HCT116 (cell line): ENCODE measurements around the gene SEMA3F. TPM values are rescaled to one million over a fixed set of nuclear protein-coding genes. Genes with fewer than 3 reads are reported as not detected.

ENCODE experiments used
- ATAC-seq: fragments of 200-7000 bp; cut with Tn5 transposase; 2 replicates; pipeline ENCODE4 v1.9.1; 2020; ENCODE audit warnings: mild to moderate bottlenecking, moderate library complexity
- BruUV-seq: library from RNA; stranded (reverse); fragments of 400-500 nt; replicated peaks from 2 replicates; lab custom pipeline; 2021; lab: Mats Ljungman, UMichigan
- CTCF ChIA-PET: fragments of 300-600 bp; sonication (Branson Sonifier 250); formaldehyde crosslinking; loops from one replicate; lab custom pipeline; 2021; ENCODE audit warnings: antibody characterized with exemption; lab: Charles Lee
- POLR2A ChIA-PET: fragments of 300-600, 350-600 bp; sonication (Branson Sonifier 250); formaldehyde crosslinking; loops from one replicate; lab custom pipeline; 2021; ENCODE audit warnings: antibody characterized with exemption; lab: Charles Lee
- RAD21 ChIA-PET, 2 experiments: fragments of 300-600 bp; sonication (Branson Sonifier 250); formaldehyde crosslinking; loops; one replicate each; lab custom pipeline; 2023; ENCODE audit warnings: low total read pairs in 2 of 2; ENCODE audit not compliant: uncharacterized antibody in 2 of 2, unreplicated experiment in 2 of 2, low non-redundant PET in 1 of 2; lab: Charles Lee
- DNase-seq: peaks from one replicate; pipeline ENCODE4 v3.0.0-alpha.2; 2010; ENCODE audit warnings: low read depth, low spot score
- H2AFZ ChIP-seq: fragments of 200-600 bp; shearing (Covaris generic), sonication (generic); 2 replicates; pipeline ENCODE4 v1.6.1; 2017; ENCODE audit warnings: low read depth, mixed run types, mixed read lengths, antibody characterized with exemption, low read length; ENCODE audit not compliant: poor library complexity, severe bottlenecking
- H3K27ac ChIP-seq: 2 replicates; pipeline ENCODE4 v1.5.1; 2012; ENCODE audit warnings: low read depth, low read length
- H3K27me3 ChIP-seq: fragments of 200-600 bp; sonication (generic); 2 replicates; pipeline ENCODE4 v1.6.1; 2016; ENCODE audit warnings: mixed run types, low read length, mixed read lengths; ENCODE audit not compliant: insufficient read depth
- H3K36me3 ChIP-seq, 2 experiments: fragments of 200-500 bp in 1 of 2; fragments of 200-600 bp in 1 of 2; sonication (Bioruptor generic) in 1 of 2; sonication (generic) in 1 of 2; 2 replicates each; pipeline versions ENCODE4 v1.5.1 to v1.6.1; 2014 to 2016; ENCODE audit warnings: low read length in 2 of 2, inconsistent platforms in 1 of 2, mixed read lengths in 1 of 2, mixed run types in 1 of 2; ENCODE audit not compliant: insufficient read depth in 2 of 2, control insufficient read depth in 1 of 2
- H3K4me1 ChIP-seq, 2 experiments: fragments of 200-600 bp in 1 of 2; sonication (generic) in 1 of 2; 2 replicates each; pipeline versions ENCODE4 v1.5.1 to v1.6.1; 2012 to 2017; ENCODE audit warnings: low read length in 2 of 2, inconsistent platforms in 1 of 2, mild to moderate bottlenecking in 1 of 2, mixed read lengths in 1 of 2, mixed run types in 1 of 2, moderate library complexity in 1 of 2; ENCODE audit not compliant: insufficient read depth in 2 of 2, control insufficient read depth in 1 of 2
- H3K4me2 ChIP-seq: fragments of 200-600 bp; sonication (generic); 2 replicates; pipeline ENCODE4 v1.6.1; 2017; ENCODE audit warnings: mixed run types, low read length, mixed read lengths
- H3K4me3 ChIP-seq, 2 experiments: fragments of 200-600 bp in 1 of 2; sonication (generic) in 1 of 2; replicated peaks in 1 of 2; 2 replicates each; pipeline ENCODE4 v1.5.1; 2011 to 2016; ENCODE audit warnings: low read length in 2 of 2, control low read depth in 1 of 2, low read depth in 1 of 2, mild to moderate bottlenecking in 1 of 2, mixed read lengths in 1 of 2, mixed run types in 1 of 2
- H3K79me2 ChIP-seq: fragments of 200-600 bp; sonication (generic); 2 replicates; pipeline ENCODE4 v1.6.1; 2017; ENCODE audit warnings: mild to moderate bottlenecking, mixed run types, low read length, moderate library complexity, mixed read lengths; ENCODE audit not compliant: insufficient read depth
- H3K9ac ChIP-seq: fragments of 200-600 bp; sonication (generic); 2 replicates; pipeline ENCODE4 v1.6.1; 2016; ENCODE audit warnings: low read length, mixed read lengths
- H3K9me2 ChIP-seq: fragments of 200-600 bp; sonication (generic), shearing (Covaris generic); 2 replicates; pipeline ENCODE4 v1.6.1; 2017; ENCODE audit warnings: mixed run types, mild to moderate bottlenecking, moderate library complexity; ENCODE audit not compliant: insufficient read depth
- H3K9me3 ChIP-seq, 2 experiments: fragments of 200-500 bp in 1 of 2; fragments of 200-600 bp in 1 of 2; sonication (Bioruptor generic) in 1 of 2; sonication (generic) in 1 of 2; 2 replicates each; pipeline ENCODE4 v1.6.1; 2014 to 2017; ENCODE audit warnings: low read length in 2 of 2, mixed read lengths in 2 of 2, inconsistent platforms in 1 of 2, low read depth in 1 of 2, mild to moderate bottlenecking in 1 of 2, mixed run types in 1 of 2, moderate library complexity in 1 of 2; ENCODE audit not compliant: control insufficient read depth in 1 of 2, insufficient read depth in 1 of 2
- H4K20me1 ChIP-seq: fragments of 200-600 bp; sonication (generic), shearing (Covaris generic); 2 replicates; pipeline ENCODE4 v1.6.1; 2017; ENCODE audit warnings: mixed run types, mild to moderate bottlenecking, moderate library complexity; ENCODE audit not compliant: insufficient read depth
- ELF1 ChIP-seq: IDR thresholded peaks from 2 replicates; pipeline ENCODE4 v1.6.1; 2012; ENCODE audit warnings: low read depth, borderline replicate concordance
- EZH2 ChIP-seq: fragments of 200-600 bp; sonication (generic); IDR thresholded peaks from 2 replicates; pipeline ENCODE4 v1.6.1; 2017; ENCODE audit warnings: antibody characterized with exemption, mixed run types
- EZH2phosphoT487 ChIP-seq: fragments of 200-600 bp; IDR thresholded peaks from 2 replicates; pipeline ENCODE4 v1.6.1; 2018; ENCODE audit warnings: antibody characterized with exemption, borderline replicate concordance
- FOSL1 ChIP-seq: IDR thresholded peaks from 2 replicates; pipeline ENCODE4 v1.6.1; 2012; ENCODE audit warnings: low read depth
- JUND ChIP-seq: IDR thresholded peaks from 2 replicates; pipeline ENCODE4 v1.6.1; 2012
- POLR2A ChIP-seq: IDR thresholded peaks from 2 replicates; pipeline ENCODE4 v1.7.0; 2011; ENCODE audit warnings: borderline replicate concordance; ENCODE audit not compliant: insufficient read depth, insufficient read length; ENCODE audit errors: extremely low read depth
- POLR2AphosphoS5 ChIP-seq: IDR thresholded peaks from 2 replicates; pipeline ENCODE4 v1.6.1; 2011; ENCODE audit warnings: mild to moderate bottlenecking, low read depth, low read length, moderate library complexity
- RAD21 ChIP-seq: IDR thresholded peaks from 2 replicates; pipeline ENCODE4 v1.6.1; 2012; ENCODE audit warnings: low read depth, mild to moderate bottlenecking
- SIN3A ChIP-seq: IDR thresholded peaks from 2 replicates; pipeline ENCODE4 v1.6.1; 2012; ENCODE audit warnings: low read depth
- SP1 ChIP-seq: IDR thresholded peaks from 2 replicates; pipeline ENCODE4 v1.6.1; 2012; ENCODE audit warnings: low read depth
- SRF ChIP-seq: IDR thresholded peaks from 2 replicates; pipeline ENCODE4 v1.6.1; 2012; ENCODE audit warnings: low read depth
- TCF7L2 ChIP-seq: IDR thresholded peaks from 2 replicates; pipeline ENCODE4 v1.7.0; 2011; ENCODE audit warnings: borderline replicate concordance, inconsistent platforms; ENCODE audit not compliant: insufficient read depth, insufficient read length; ENCODE audit errors: extremely low read depth
- YY1 ChIP-seq: IDR thresholded peaks from 2 replicates; pipeline ENCODE4 v1.6.1; 2011; ENCODE audit warnings: low read length, low read depth, moderate library complexity, mild to moderate bottlenecking; ENCODE audit not compliant: insufficient replicate concordance; ENCODE audit errors: extremely low read depth
- ZFX ChIP-seq: fragments of 450-650 bp; IDR thresholded peaks from 2 replicates; pipeline ENCODE4 v1.6.1; 2017
- ZNF274 ChIP-seq: fragments of 200-500 bp; sonication (Bioruptor generic); IDR thresholded peaks from 2 replicates; pipeline ENCODE4 v1.6.1; 2014; ENCODE audit warnings: mild to moderate bottlenecking, low read depth, low read length, inconsistent platforms
- intact Hi-C: fragments of 100-400 bp; cut with micrococcal nuclease; formaldehyde crosslinking; loops from 2 replicates; pipeline ENCODE4 v1.10.0; 2022
- total RNA-seq: library from RNA; stranded (reverse); gene quantifications from one replicate; pipeline ENCODE4 v1.2.1, GENCODE V29; 2021; ENCODE audit not compliant: unreplicated experiment
- TF ChIP-seq, protein P1 (sequence below): IDR thresholded peaks from 2 replicates; pipeline ENCODE4 v1.6.1; 2012; ENCODE audit warnings: low read depth
- TF ChIP-seq, protein P2 (sequence below): IDR thresholded peaks from 2 replicates; pipeline ENCODE4 v1.6.1; 2011; ENCODE audit warnings: mild to moderate bottlenecking, low read length, moderate library complexity; ENCODE audit not compliant: insufficient replicate concordance; ENCODE audit errors: extremely low read depth
- TF ChIP-seq, protein P3 (sequence below): IDR thresholded peaks from 2 replicates; pipeline ENCODE4 v1.6.1; 2012
- TF ChIP-seq, protein P4 (sequence below): IDR thresholded peaks from 2 replicates; pipeline ENCODE4 v1.6.1; 2012
- TF ChIP-seq, protein P5 (sequence below), 3 experiments: fragments of 200-600 bp in 1 of 3; sonication (generic) in 1 of 3; IDR thresholded peaks in 2 of 3; conservative IDR thresholded peaks in 1 of 3; 2 replicates each; pipeline ENCODE4 v1.5.1; 2012 to 2017; ENCODE audit warnings: low read depth in 2 of 3, low read length in 2 of 3, antibody characterized with exemption in 1 of 3, borderline replicate concordance in 1 of 3, control low read depth in 1 of 3, mild to moderate bottlenecking in 1 of 3, mixed read lengths in 1 of 3, mixed run types in 1 of 3, moderate library complexity in 1 of 3; ENCODE audit not compliant: insufficient read depth in 1 of 3

SEMA3F gene
- total RNA-seq, 1 experiment from 2014 or later: 15.7 TPM

DNA sequence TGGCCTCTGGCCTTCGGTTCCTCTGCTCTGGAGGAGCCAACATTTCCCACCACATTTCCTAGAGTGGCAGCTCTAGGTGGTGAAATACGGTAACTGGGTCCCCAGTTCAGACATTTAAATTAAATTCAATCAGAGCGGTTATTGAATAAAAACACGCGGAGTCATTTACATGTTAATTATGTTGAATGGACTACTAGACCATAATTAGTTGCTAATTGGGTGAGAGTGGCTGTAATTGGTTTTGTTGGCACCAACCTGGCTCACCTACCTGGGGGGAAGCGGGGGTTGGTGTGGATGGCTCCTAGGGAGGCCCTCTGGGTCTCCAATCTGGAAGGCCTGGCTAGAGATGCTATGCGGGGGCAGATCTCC lies 12.7 kb downstream of the SEMA3F start:
- H3K79me2 ChIP-seq: no peaks in the 10 kb centered on the region
- no peak overlapping the region for H3K9ac ChIP-seq
- ATAC-seq (no peak), DNase-seq (no peak)
- no peaks in the 10 kb centered on the region for H3K9me3 ChIP-seq
- H4K20me1 ChIP-seq: no peaks in the 10 kb centered on the region
- no peaks in the 10 kb centered on the region for H3K9me2 ChIP-seq
- no peaks in the 10 kb centered on the region for H3K36me3 ChIP-seq
- ChIA-PET RAD21 (no interaction called here), CTCF (no interaction called here), POLR2A (no interaction called here)
- peaks cover 2 to 40% of the 10 kb centered on the region in 2 experiments; a peak in 3 of 4 replicates for H3K4me1 ChIP-seq
- H3K27me3 ChIP-seq: no peaks in the 10 kb centered on the region
- intact Hi-C loops: no loop called here
- BruUV-seq: no TSS peak
- no peak overlapping the region for H2AFZ ChIP-seq
- no peak overlapping the region for H3K4me2 ChIP-seq
- H3K4me3 ChIP-seq: no peak overlapping the region
- no peak overlapping the region for H3K27ac ChIP-seq
- TF ChIP-seq ELF1 (no peak), SP1 (no peak), ZFX (no peak), TCF7L2 (no peak), JUND (no peak), RAD21 (no peak), FOSL1 (no peak), ZNF274 (no peak), POLR2AphosphoS5 (no peak), POLR2A (no peak), EZH2phosphoT487 (no peak), YY1 (no peak), EZH2 (no peak), SIN3A (no peak), SRF (no peak)
- TF ChIP-seq, protein P1, sequence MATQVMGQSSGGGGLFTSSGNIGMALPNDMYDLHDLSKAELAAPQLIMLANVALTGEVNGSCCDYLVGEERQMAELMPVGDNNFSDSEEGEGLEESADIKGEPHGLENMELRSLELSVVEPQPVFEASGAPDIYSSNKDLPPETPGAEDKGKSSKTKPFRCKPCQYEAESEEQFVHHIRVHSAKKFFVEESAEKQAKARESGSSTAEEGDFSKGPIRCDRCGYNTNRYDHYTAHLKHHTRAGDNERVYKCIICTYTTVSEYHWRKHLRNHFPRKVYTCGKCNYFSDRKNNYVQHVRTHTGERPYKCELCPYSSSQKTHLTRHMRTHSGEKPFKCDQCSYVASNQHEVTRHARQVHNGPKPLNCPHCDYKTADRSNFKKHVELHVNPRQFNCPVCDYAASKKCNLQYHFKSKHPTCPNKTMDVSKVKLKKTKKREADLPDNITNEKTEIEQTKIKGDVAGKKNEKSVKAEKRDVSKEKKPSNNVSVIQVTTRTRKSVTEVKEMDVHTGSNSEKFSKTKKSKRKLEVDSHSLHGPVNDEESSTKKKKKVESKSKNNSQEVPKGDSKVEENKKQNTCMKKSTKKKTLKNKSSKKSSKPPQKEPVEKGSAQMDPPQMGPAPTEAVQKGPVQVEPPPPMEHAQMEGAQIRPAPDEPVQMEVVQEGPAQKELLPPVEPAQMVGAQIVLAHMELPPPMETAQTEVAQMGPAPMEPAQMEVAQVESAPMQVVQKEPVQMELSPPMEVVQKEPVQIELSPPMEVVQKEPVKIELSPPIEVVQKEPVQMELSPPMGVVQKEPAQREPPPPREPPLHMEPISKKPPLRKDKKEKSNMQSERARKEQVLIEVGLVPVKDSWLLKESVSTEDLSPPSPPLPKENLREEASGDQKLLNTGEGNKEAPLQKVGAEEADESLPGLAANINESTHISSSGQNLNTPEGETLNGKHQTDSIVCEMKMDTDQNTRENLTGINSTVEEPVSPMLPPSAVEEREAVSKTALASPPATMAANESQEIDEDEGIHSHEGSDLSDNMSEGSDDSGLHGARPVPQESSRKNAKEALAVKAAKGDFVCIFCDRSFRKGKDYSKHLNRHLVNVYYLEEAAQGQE: no peak
- TF ChIP-seq, protein P2, sequence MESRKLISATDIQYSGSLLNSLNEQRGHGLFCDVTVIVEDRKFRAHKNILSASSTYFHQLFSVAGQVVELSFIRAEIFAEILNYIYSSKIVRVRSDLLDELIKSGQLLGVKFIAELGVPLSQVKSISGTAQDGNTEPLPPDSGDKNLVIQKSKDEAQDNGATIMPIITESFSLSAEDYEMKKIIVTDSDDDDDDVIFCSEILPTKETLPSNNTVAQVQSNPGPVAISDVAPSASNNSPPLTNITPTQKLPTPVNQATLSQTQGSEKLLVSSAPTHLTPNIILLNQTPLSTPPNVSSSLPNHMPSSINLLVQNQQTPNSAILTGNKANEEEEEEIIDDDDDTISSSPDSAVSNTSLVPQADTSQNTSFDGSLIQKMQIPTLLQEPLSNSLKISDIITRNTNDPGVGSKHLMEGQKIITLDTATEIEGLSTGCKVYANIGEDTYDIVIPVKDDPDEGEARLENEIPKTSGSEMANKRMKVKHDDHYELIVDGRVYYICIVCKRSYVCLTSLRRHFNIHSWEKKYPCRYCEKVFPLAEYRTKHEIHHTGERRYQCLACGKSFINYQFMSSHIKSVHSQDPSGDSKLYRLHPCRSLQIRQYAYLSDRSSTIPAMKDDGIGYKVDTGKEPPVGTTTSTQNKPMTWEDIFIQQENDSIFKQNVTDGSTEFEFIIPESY: no peak
- TF ChIP-seq, protein P3, sequence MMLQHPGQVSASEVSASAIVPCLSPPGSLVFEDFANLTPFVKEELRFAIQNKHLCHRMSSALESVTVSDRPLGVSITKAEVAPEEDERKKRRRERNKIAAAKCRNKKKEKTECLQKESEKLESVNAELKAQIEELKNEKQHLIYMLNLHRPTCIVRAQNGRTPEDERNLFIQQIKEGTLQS: no peak
- TF ChIP-seq, protein P4, sequence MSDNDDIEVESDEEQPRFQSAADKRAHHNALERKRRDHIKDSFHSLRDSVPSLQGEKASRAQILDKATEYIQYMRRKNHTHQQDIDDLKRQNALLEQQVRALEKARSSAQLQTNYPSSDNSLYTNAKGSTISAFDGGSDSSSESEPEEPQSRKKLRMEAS: no peak
- TF ChIP-seq, protein P5, sequence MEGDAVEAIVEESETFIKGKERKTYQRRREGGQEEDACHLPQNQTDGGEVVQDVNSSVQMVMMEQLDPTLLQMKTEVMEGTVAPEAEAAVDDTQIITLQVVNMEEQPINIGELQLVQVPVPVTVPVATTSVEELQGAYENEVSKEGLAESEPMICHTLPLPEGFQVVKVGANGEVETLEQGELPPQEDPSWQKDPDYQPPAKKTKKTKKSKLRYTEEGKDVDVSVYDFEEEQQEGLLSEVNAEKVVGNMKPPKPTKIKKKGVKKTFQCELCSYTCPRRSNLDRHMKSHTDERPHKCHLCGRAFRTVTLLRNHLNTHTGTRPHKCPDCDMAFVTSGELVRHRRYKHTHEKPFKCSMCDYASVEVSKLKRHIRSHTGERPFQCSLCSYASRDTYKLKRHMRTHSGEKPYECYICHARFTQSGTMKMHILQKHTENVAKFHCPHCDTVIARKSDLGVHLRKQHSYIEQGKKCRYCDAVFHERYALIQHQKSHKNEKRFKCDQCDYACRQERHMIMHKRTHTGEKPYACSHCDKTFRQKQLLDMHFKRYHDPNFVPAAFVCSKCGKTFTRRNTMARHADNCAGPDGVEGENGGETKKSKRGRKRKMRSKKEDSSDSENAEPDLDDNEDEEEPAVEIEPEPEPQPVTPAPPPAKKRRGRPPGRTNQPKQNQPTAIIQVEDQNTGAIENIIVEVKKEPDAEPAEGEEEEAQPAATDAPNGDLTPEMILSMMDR (IDR thresholded peaks at IDR 0.05 in 2 of 3, conservative IDR thresholded peaks at IDR 0.05 in 1 of 3; ENCODE audit: borderline replicate concordance in 1 of 3, insufficient read depth in 1 of 3, low read depth in 2 of 3, low read length in 2 of 3): no peak
